Midbrain (tissue), 1 donor: Measurements from ENCODE around the gene FOXI2.

Source experiments
- DNase-seq: peaks from one replicate; lab custom pipeline; 2025; lab: John Stamatoyannopoulos, UW

The FOXI2 gene

GRCh38 chr10:127736915-127737562, at the start of gene FOXI2:
FOXI2 (plus strand) TSS chr10:127737185; CDS start chr10:127737274, 89 bp downstream.
- DNase-seq = no peak

- DNase-seq = no peak
Observed at GRCh38 chr10:127687548-127687947, 49.4 kb upstream of the FOXI2 start.

- DNase-seq = no peak
Observed at GRCh38 chr10:127690176-127690835, 46.7 kb upstream of the FOXI2 start.

GRCh38 chr10:127694580-127695193, 42.3 kb upstream of the FOXI2 start:
- no peak for DNase-seq

- DNase-seq = no peak
Observed at GRCh38 chr10:127695431-127695830, 41.6 kb upstream of the FOXI2 start.

- DNase-seq = no peak
Observed at GRCh38 chr10:127698886-127699285, 38.1 kb upstream of the FOXI2 start.

- DNase-seq = no peak
Observed at GRCh38 chr10:127699311-127699710, 37.7 kb upstream of the FOXI2 start.

- no peak for DNase-seq
Observed at GRCh38 chr10:127702271-127702670, 34.7 kb upstream of the FOXI2 start.

GRCh38 chr10:127715249-127715648, 21.7 kb upstream of the FOXI2 start:
- peak; percentile 2 for DNase-seq

- DNase-seq = peak; percentile 31
Observed at GRCh38 chr10:127715782-127716378, 21.1 kb upstream of the FOXI2 start.

GRCh38 chr10:127720142-127720541, 16.8 kb upstream of the FOXI2 start:
- no peak for DNase-seq

GRCh38 chr10:127720903-127721302, 16.1 kb upstream of the FOXI2 start:
- DNase-seq = no peak

- DNase-seq = no peak
Observed at GRCh38 chr10:127734753-127735152, 2.2 kb upstream of the FOXI2 start.

- no peak for DNase-seq
Observed at GRCh38 chr10:127735156-127735555, 1.8 kb upstream of the FOXI2 start.

- no peak for DNase-seq
Observed at GRCh38 chr10:127735723-127736221, 1.2 kb upstream of the FOXI2 start.

GRCh38 chr10:127736222-127736914, 617 bp upstream of the FOXI2 start:
- no peak for DNase-seq

- no peak for DNase-seq
Observed at GRCh38 chr10:127737563-127738511, 852 bp downstream of the FOXI2 start.

- no peak for DNase-seq
Observed at GRCh38 chr10:127738512-127739424, 1.8 kb downstream of the FOXI2 start.

- DNase-seq = no peak
Observed at GRCh38 chr10:127739908-127740307, 2.9 kb downstream of the FOXI2 start.

- DNase-seq = no peak
Observed at GRCh38 chr10:127740596-127740995, 3.6 kb downstream of the FOXI2 start.
